NCI-H146 treated with DMSO at 0.1 percent for 48 hours (cell line): ENCODE results near the gene CPD.
"Not testable (repeated sequence)": the region's sequence is repeated elsewhere in the genome, so short reads cannot be mapped to it uniquely, and the experiment has no call there.

Experiments used
- DNase-seq: peaks from one replicate; lab custom pipeline; 2025; ENCODE audit not compliant: unreplicated experiment; lab: John Stamatoyannopoulos, UW

CPD gene

DNA sequence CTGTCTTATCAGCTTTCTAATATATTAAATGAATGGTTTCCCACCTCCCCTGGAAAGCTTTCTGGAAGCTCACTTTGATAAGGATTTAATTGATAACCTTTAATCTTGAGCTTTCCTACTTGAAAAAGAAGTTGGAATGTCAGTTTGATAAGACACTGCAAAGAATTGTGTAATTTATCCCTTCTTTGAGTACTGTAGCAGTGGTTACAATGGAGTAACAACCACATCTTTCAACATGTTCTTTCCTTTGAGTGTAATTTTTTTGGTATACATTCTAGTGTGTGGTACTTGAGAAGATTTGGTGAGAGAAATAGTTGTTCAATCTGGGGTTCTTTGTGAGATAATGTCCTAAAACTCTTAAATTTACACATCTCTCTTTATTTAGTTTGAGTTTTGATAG, 43.4 kb downstream of the CPD start:
- DNase-seq, result no peak

DNA sequence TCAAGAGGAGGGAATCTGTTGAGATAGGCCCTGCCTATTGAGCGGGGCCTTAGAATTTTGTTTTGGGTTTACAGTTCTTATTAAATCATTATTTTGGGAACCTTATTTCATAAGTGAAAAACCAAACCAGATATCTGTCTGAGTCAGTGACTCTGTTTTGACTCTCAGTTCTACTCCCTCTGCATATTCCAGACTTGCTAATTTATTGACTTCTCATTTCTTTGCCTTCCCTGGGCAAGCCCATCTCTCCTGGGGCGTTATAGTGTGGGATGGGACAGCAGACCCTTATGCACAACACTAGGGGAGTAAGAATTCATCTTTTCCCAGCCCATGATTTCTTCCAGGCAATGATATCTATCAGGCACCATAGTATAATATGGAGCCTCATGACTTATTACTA, 45.7 kb downstream of the CPD start:
- no peak for DNase-seq

DNA sequence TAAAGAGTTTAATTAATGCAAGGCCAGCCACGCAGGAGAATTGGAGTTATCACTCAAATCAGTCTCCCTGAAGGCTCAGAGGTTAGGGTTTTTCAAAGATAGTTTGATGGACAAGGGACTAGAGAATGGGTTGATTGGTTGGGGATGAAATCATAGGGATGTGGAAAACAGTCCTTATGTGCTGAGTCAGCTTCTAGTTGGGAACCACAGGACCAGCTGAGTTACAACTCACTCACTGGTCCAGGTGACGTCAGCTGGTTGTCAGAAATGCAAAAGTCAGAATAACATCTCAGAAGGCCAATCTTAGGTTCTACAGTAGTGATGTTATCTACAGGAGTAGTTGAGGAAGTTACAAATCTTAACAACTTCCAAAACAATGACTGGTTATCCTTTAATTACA, 47.6 kb downstream of the CPD start:
- no peak for DNase-seq

DNA sequence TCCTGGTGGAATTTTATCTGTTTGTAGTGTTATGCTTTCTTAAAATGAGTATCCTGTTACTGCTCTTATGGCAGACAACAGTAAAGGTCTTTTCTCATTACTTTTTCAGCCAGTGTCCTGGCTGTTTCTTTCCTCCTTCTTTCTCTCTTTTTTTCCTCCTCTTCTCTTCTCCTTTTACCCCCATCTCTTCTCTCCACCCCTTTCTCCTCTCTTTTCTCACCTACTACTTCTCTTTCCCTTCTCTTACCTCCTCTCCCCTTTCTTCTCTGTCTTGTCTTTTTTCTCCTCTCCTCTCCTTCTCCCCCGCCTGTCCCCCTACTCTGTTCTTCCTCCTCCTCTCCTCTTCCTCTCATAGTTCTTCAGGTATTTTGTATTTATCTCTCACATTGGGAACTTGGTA, 48.9 kb downstream of the CPD start:
- DNase-seq, result no peak

DNA sequence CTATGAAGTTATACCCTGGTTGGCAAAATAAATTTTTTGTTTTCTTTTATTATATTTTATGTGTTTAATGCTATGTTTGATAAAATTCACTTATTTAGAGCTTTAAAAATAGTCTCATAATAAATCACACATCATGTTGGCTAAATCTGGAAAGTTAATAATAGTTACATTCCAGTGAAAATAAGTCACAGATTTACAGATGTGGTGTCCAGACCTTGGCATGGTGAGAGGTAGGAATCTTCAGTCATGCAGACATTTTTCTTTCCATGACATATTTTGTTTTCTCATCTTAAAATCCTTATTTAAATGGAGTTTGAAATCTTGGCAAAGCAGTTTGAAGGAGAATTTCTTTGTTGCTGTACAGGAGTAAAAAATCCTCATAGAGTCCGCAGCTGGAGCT, 50.4 kb downstream of the CPD start:
- DNase-seq, result no peak

DNA sequence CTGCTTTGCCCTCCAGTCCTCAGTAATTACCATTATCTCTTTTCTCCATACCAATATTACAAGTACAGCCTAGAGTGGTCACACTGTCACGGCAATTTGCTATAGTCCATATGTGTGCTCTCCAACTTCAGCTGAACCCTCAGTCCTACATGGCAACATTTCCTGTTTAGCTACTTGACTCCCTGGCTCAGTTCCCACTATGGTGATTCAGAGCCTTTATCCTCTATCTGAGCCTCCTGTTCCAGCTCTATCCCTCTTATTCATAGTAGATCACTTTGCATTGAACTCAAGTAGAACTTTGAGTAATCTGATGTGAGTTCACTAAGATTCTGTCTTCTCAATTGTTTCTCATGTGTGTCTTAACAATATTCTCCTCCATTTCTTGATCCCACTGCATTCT, 54.8 kb downstream of the CPD start:
- DNase-seq, result no peak

DNA sequence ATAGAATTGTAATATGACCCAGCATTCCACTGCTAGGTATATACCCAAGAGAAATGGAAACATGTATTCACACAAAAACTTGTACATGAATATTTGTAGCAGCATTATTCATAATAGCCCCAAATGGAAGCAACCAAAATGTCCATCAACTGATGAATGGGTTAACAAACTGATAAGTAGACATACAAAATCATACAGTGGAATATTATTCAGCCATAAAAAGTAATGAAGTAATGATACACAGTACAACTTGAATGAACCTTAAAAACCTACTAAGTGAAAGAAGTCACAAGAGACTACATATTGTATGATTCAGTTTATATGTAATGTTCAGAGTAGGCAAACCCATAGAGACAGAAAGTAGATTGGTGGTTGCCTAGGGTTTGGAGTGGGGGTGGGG, 58.0 kb downstream of the CPD start:
- no peak for DNase-seq

DNA sequence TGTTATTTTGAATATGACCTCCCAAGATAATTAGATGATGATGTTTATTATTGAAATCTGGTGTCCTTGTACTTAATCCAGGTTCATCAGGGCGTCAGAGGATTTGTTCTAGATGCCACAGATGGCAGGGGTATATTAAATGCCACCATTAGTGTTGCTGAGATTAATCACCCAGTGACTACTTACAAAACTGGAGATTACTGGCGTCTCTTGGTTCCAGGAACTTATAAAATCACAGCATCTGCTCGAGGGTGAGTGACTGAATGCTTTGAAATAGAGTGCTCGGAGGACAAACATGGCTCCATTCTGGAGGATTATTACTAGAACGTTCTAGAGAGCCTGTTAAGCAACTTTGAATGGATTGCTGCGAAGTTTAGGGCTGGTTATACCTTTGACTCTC, 65.0 kb downstream of the CPD start:
- no peak for DNase-seq

DNA sequence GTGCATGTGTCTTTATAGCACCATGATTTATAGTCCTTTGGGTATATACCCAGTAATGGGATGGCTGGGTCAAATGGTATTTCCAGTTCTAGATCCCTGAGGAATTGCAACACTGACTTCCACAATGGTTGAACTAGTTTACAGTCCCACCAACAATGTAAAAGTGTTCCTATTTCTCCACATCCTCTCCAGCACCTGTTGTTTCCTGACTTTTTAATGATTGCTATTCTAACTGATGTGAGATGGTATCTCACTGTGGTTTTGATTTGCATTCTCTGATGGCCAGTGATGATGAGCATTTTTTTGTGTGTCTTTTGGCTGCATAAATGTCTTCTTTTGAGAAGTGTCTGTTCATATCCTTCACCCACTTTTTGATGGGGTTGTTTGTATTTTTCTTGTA, 67.9 kb downstream of the CPD start:
- DNase-seq, result not testable (repeated sequence)

DNA sequence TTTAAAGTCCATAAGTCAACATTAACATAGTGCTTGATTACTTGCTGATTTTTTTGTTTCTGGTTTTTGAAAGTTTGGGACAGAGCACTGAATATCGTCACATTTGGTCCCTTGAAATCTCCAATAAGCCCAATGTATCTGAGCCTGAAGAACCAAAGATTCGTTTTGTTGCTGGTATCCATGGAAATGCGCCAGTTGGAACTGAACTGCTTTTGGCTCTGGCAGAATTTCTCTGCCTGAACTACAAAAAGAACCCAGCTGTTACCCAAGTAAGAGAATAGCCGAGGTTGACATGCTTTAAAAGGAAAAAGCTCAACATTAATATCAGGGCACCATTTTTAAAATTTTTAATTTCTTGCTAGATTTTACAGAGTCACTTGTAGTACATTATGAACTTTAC, 70.8 kb downstream of the CPD start:
- no peak for DNase-seq

DNA sequence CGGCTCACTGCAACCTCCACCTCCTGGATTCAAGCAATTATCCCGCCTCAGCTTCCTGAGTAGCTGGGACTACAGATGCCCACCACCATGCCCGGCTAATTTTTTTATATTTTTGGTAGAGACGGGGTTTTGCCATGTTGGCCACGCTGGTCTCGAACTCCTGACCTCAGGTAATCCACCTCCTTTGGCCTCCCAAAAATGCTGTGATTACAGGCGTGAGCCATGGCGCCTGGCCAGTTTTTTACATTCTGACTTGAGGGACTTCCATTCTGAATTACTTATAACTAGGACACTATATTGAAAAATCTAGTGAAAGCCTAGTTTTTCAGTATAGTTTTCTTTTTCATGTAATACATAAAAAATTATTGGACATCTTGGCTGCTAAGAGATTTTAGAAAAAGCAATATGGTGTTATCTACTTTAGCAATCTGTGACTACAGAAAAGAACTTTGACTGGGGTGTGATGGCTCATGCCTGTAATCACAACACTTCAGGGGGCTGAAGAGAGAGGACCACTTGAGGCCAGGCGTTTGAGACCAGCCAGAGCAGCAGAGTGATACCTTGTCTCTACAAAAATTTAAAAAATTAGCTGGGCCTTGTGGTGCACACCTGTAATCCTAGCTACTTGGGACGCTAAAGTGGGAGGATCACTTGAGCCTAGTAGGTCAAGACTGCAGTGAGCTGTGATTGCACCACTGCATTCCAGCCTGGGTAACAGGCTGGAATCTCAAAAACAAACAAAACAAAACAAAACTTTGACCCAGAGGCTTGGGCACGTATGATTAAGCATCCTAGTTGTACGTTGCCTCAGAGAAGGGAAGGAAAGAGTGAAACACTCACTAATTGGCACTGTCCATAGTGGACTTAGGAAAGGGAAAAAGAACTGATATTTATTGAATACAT, 71.6 kb downstream of the CPD start:
- no peak for DNase-seq

DNA sequence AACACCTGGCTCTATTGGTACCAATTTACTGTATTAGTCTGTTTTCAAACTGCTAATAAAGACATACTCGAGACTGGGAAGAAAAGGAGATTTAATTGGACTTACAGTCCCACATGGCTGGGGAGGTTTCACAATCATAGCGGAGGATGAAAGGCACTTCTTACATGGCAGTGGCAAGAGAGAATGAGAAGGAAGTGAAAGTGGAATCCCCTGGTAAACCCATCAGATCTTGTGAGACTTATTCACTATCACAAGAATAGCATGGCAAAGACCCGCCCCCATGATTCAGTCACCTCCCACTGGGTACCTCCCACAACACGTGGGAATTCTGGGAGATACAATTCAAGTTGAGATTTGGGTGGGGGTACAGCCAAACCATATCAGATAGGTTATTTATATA, 75.9 kb downstream of the CPD start:
- no peak for DNase-seq

DNA sequence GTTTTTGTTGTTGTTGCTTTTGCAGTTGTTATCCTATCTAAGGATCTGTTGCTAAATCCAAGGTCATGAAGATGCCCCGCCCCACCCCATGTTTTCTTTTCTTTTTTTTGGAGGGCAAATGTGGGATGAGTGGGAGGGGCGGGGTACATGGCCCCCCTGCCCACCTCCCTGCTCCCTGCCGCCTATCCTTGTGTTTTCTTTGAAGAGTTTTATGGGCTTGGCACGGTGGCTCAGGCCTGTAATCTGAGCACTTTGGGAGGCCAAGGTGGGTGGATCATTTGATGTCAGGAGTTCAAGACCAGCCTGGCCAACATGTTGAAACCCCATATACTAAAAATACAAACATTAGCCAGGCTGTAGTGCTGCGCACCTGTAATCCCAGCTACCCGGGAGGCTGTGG, 79.6 kb downstream of the CPD start:
- DNase-seq, result no peak

DNA sequence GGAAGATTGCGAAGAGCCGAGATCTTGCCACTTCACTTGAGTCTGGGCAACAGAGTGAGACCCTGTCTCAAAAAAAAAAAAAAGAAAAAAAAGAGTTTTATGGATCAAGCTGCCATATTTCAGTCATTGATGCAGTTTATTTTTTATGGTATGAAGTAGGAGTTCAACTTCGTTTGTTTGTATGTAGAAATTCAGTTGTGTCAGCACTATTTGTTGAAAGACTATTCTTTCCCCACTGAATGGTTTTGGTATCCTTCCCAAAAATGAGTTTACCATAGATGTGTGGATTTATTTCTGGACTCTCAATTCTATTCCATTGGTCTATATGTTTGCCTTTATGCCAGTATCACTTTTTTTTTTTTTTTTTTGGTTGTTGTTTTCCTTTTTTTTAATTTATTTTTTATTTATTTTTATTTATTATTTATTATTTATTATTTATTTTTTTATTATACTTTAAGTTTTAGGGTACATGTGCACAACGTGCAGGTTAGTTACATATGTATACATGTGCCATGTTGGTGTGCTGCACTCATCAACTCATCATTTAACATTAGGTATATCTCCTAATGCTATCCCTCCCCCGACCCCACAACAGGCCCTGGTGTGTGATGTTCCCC, 80.2 kb downstream of the CPD start:
- not testable (repeated sequence) for DNase-seq

DNA sequence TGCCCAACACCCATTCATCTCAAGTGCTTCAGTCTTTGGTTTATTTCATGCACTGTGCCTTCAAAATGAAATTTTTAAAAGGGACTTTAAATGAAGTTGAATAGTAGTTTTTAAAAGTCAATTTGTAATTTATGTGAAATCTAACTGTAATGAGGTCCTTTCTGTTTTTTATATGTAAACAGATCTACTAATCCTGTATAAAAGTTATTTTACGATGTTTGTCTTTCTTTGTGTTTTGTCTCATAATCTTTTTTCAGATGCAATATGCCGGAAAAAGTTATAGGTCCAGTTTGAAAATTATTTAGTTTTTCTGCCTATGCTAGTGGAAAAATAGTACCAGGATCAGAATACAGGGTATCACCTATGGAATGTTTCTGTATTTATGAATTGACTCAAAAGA, 89.7 kb downstream of the CPD start:
- no peak for DNase-seq

DNA sequence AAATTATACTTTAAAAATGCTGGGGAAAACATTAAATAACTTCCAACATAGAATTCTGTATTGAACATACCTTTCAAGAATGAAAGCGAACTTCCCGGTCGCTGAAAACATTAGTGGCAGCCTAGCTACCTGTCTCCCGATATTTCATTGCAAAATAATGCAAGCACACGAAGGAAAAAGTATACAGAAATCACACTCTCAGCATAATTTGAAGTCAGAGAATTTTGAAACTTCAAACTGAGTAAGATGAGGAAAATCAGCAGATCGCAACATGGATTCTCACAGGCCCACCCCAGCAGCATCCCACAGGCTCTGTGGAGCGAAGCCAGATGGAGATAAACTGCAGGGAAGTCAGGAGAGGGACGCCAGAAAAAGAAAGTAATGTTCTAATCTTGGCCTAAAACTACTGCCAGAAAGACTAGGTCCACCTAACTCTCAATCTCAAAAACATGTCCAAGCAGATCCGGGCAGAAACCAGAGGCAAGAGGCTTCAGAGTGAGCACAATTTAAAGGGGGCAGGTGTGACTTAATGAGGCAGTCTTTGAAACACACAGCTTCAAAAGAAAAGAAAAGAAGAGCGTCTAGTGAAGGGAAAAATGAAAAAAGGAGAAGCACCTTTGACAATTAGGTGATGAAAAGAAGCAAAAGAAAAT, 93.6 kb downstream of the CPD start:
- DNase-seq, result peak; percentile 4

DNA sequence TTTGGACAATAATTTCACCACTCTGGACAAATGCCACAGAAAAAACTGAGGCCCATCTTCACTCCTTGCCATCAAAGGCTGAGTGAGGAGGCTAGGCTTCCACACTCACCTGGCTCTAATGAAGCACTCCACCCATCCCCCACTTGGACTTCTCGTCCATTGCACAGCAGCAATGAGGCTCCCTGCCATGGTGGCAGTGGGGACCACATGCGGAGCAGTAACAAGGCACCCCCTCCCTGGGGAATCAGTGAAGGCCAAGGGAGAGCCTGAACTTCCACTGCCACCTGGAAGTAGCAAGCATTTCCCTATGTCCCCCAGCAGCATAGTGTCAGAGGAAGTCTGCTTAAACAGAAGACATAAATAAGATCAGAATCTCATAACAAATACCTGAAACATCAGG, 96.5 kb downstream of the CPD start:
- DNase-seq, result no peak

DNA sequence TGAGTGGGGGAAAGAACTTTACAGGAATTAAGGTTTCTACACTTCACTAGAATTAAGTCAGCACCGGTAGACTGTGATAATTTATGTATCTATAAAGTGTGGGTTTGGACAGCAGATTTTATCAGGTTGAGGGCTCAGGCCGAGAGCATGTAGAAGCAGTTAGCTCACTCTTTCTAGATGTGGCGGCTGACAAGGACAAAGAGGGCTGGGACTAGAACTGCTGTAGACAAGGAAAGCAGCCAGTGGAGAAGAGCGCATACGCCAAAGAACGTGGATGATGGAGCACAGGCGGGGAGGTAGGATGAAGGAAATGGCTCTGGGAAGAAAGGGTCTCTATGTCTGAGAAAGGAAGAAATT, 98.0 kb downstream of the CPD start:
- DNase-seq, result peak; percentile 82

DNA sequence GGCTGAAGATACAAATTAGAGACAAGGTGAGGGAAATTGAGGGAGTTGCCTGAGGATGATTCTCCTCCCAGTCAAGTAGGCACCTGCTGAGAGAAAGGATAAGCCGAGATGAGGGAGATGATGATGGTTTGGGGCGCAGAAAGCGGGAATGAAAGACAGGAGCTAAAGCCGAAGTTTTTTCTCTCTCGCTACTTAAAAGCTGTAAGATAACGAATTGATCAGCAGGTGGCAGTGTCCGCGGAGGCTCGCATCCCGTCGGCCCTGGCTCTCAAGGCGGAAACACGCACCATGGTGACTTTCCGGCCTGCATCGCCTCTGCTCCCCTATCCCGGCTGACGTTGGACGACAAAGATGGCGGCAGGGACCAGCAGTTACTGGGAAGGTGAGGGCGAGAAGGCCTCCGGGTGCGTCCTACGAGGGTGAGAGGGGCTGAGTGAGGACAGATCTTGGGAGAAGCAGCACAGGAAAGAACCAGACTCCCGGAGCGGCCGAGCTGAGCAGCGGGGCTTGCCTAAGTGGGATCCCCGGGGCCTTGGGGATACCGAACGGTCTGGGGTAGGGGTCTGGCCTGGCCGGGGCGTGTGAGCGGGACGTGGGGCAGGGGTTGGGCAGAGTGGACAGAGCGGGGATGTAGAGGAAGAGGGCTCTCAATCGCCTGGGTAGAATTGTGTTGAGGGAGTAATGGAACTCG, 98.5 kb downstream of the CPD start, which contains the start of gene GOSR1:
TSS of gene GOSR1 (plus strand) at position 326 of the 691 bp plus-strand sequence. CDS start at position 352, 26 bp downstream.
- DNase-seq, result peak; percentile 92

DNA sequence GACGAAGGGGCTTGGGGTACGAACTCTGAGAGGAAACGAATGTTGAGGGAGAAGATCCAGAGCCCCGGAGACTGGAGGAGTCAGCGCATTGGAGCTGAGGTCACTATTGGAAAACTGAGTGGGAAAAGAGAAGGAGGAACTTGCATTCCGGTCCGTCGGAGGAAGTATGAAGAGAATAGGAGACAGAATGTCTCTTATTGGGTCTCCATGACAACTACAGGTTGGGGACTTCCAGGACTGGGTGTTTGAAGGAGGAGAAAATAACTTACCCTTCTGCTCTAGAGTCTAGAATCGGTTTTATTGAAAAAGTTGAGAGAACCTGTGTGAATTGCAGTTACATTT, 99.0 kb downstream of the CPD start:
- no peak for DNase-seq

DNA sequence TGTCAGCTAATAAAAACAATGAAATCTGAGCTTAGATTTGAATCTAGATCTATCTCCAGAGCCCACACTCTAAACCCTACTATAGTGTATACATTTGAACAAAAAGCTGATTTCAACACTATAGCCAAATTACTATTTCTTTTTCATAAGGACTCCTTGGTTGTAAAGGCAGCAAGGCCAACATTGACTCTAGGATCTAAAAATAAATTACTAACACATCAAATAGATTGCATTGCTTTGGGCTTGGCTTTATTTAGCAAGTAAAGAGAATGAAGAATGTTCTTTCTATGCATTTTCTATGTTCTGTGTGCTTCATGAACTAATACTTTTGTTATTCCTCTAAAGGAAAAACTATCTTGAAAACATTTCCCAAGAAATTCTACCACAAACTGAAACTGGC, 103.8 kb downstream of the CPD start:
- DNase-seq, result no peak

DNA sequence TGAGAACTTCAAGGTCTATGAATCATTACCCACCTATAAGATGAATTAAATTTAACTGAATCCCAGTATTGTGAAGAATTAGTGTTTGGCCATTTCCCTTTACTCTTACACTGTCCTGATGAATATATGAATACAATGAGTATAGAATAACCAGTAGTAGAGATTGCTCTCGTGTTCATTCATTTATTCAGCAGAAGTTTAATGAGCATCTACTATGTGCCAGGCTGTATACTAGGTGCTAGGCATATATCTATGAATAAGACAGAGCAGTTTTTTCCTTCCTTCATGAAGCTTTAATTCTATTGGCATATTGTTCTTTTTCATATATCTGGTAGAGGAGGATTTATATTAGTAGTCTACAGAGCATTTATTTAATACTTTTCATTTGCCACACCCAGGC, 104.4 kb downstream of the CPD start:
- DNase-seq, result no peak
